Natural killer cell (primary cell): ENCODE measurements around the gene PIK3IP1. TPM values are rescaled to one million over a fixed set of nuclear protein-coding genes. Genes with fewer than 3 reads are reported as not detected.
A peak's percentile ranks its signal among the peaks of the same experiment; 100 is the strongest.

Experiments used
- ATAC-seq, 3 donors: fragments of 150-1000 bp in 2 of 3; fragments of 200-7000 bp in 1 of 3; cut with Tn5 transposase; 1 replicate in 1 of 3; 2 replicates in 2 of 3; pipeline ENCODE4 v1.10.0; 2021; ENCODE audit warnings: mild to moderate bottlenecking in 2 of 3, moderate library complexity in 2 of 3
- DNase-seq, 2 donors: peaks; one replicate each; pipeline versions ENCODE4 v3.0.0 to v3.0.0-alpha.2; 2013 to 2021; ENCODE audit warnings: mixed read lengths in 1 of 2
- H3K27ac ChIP-seq: one replicate; pipeline ENCODE4 v1.5.1; 2013; ENCODE audit warnings: mild to moderate bottlenecking, low read length
- H3K27me3 ChIP-seq: one replicate; pipeline ENCODE4 v1.6.1; 2013; ENCODE audit warnings: low read length; ENCODE audit not compliant: control insufficient read depth, insufficient read depth
- H3K36me3 ChIP-seq: one replicate; pipeline ENCODE4 v1.6.1; 2013; ENCODE audit warnings: low read length; ENCODE audit not compliant: control insufficient read depth, insufficient read depth
- H3K4me1 ChIP-seq: one replicate; pipeline ENCODE4 v1.6.1; 2013; ENCODE audit warnings: low read length; ENCODE audit not compliant: control insufficient read depth, insufficient read depth
- H3K4me3 ChIP-seq: one replicate; pipeline ENCODE4 v1.5.1; 2013; ENCODE audit warnings: low read length
- H3K9me3 ChIP-seq: one replicate; pipeline ENCODE4 v1.6.1; 2013; ENCODE audit warnings: low read length; ENCODE audit not compliant: control insufficient read depth, insufficient read depth
- H3K27ac Mint-ChIP-seq, 2 donors: one replicate each; pipeline ENCODE4 v1.8.0; 2022; ENCODE audit warnings: mild to moderate bottlenecking in 2 of 2, mixed read lengths in 2 of 2, moderate library complexity in 1 of 2
- H3K27me3 Mint-ChIP-seq, 2 donors: one replicate each; pipeline ENCODE4 v1.8.0; 2022; ENCODE audit warnings: low read depth in 2 of 2, mixed read lengths in 2 of 2
- H3K36me3 Mint-ChIP-seq: one replicate; pipeline ENCODE4 v1.8.0; 2022; ENCODE audit warnings: mixed read lengths
- H3K4me1 Mint-ChIP-seq, 2 donors: one replicate each; pipeline ENCODE4 v1.8.0; 2022; ENCODE audit warnings: mixed read lengths in 2 of 2
- H3K4me3 Mint-ChIP-seq: one replicate; pipeline ENCODE4 v1.8.0; 2022; ENCODE audit warnings: mild to moderate bottlenecking, moderate library complexity, mixed read lengths
- H3K9me3 Mint-ChIP-seq, 2 donors: one replicate each; pipeline ENCODE4 v1.8.0; 2022; ENCODE audit warnings: mixed read lengths in 2 of 2
- WGBS: methylation state at CpG from one replicate; pipeline ENCODE4 v1.1.7; 2013; ENCODE audit warnings: missing lambda C conversion rate; ENCODE audit not compliant: insufficient coverage; 5-methylcytosine and 5-hydroxymethylcytosine counted together
- intact Hi-C: fragments of 100-400 bp; cut with micrococcal nuclease; formaldehyde crosslinking; loops from one replicate; pipeline ENCODE4 v1.14.2; 2022
- total RNA-seq, 4 donors: library from RNA; stranded (reverse); fragments of 120-200 nt in 1 of 4; gene quantifications; one replicate each; pipeline versions ENCODE4 v1.2.3 to v1.2.4, GENCODE V29; 2013 to 2022
- TF ChIP-seq, protein P1 (sequence below): fragments of 200-600 bp; IDR thresholded peaks from one replicate; pipeline ENCODE4 v1.8.0; 2022; ENCODE audit warnings: antibody characterized with exemption

The PIK3IP1 gene
- total RNA-seq, 3 donors from 2014 or later (not counting 1 experiment from before 2014, with no cell fraction given) = 132 to 180 (median 161) TPM

DNA sequence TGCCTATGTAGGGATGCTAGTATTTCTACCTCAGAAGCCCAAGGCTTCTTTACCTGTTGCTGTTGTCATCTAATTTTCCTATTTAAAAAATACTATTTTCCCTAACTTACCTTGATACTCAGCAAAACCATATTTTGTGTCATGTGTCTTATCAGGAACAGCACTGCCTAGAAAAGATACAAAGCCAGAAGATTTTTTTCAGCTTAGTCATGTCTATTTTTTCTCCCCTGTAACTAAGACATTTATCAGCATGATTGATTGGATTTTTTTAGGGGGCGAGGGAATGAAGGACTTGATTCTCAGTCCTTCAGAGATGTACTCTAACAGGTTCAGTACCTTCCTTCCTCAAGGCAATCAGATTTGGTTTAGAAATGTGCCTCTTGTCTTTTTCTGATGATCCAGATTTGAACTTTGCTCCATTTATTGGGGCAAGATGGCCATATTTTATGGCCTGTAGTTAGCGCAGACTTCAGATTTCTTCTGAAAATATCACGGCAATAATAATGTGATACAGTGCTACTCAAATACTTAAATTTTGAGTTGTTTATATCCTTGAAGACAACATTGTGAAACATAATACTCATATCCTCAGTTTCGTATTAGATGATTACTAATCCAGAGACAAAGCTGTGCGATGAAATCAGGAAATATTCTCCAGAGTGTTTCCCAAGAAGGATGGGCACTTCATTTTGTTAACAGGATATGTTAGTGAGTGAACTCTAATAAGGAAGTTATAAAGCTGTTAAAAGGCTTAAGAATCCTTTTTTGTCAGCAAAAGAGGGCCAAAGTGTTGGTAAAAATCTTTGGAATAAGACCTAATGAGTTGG, 3.8 kb upstream of the PIK3IP1 start:
- Mint-ChIP-seq H3K4me3 (no peak overlapping the region), H3K27ac (no peak overlapping the region), H3K36me3 (no peaks in the 10 kb centered on the region), H3K4me1 (peaks cover 11 to 16% of the 10 kb centered on the region in 2 donors), H3K9me3 (no peaks in the 10 kb centered on the region), H3K27me3 (no peaks in the 10 kb centered on the region)
- intact Hi-C loops = no loop called here
- DNase-seq (no peak), ATAC-seq (no peak)
- Histone ChIP-seq H3K36me3 (no peaks in the 10 kb centered on the region), H3K4me3 (no peak overlapping the region), H3K27me3 (no peaks in the 10 kb centered on the region), H3K4me1 (peaks cover 20% of the 10 kb centered on the region), H3K9me3 (no peaks in the 10 kb centered on the region), H3K27ac (no peak overlapping the region)
- TF ChIP-seq, protein P1, sequence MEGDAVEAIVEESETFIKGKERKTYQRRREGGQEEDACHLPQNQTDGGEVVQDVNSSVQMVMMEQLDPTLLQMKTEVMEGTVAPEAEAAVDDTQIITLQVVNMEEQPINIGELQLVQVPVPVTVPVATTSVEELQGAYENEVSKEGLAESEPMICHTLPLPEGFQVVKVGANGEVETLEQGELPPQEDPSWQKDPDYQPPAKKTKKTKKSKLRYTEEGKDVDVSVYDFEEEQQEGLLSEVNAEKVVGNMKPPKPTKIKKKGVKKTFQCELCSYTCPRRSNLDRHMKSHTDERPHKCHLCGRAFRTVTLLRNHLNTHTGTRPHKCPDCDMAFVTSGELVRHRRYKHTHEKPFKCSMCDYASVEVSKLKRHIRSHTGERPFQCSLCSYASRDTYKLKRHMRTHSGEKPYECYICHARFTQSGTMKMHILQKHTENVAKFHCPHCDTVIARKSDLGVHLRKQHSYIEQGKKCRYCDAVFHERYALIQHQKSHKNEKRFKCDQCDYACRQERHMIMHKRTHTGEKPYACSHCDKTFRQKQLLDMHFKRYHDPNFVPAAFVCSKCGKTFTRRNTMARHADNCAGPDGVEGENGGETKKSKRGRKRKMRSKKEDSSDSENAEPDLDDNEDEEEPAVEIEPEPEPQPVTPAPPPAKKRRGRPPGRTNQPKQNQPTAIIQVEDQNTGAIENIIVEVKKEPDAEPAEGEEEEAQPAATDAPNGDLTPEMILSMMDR = no peak
- 84% methylated on average over 5 of the region's 5 CpGs for WGBS

DNA sequence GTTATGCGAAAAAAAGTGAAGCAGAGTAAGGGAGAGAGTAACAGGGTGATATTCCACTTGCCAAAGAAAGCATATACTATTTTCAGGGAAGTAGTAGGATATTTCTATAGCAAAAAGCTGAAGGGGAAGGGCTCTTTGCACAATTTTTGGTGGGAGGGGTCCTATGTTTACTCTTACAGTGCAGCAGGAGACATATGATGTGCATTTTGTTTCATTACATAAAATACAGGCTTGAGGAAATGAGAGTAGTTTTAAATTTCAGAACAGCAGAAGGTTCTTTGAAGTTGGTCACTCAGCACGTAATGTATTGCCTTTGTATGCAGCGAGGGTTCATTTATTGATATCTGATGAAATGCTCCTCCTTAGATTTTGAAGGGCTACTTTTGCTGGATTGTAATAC, 3.1 kb upstream of the PIK3IP1 start:
- H3K27ac ChIP-seq = no peak overlapping the region
- H3K27me3 ChIP-seq = no peaks in the 10 kb centered on the region
- no peak overlapping the region for H3K27ac Mint-ChIP-seq
- TF ChIP-seq, protein P1 = no peak
- no peaks in the 10 kb centered on the region for H3K36me3 Mint-ChIP-seq
- H3K4me3 ChIP-seq = no peak overlapping the region
- 77% methylated on average over 3 of the region's 3 CpGs for WGBS
- H3K36me3 ChIP-seq = no peaks in the 10 kb centered on the region
- H3K9me3 Mint-ChIP-seq = no peaks in the 10 kb centered on the region
- peaks cover 22% of the 10 kb centered on the region for H3K4me1 ChIP-seq
- no peak overlapping the region for H3K4me3 Mint-ChIP-seq
- DNase-seq = no peak
- intact Hi-C loops = no loop called here
- no peaks in the 10 kb centered on the region for H3K27me3 Mint-ChIP-seq
- ATAC-seq = no peak
- H3K4me1 Mint-ChIP-seq = peaks cover 17 to 21% of the 10 kb centered on the region in 2 donors
- no peaks in the 10 kb centered on the region for H3K9me3 ChIP-seq

DNA sequence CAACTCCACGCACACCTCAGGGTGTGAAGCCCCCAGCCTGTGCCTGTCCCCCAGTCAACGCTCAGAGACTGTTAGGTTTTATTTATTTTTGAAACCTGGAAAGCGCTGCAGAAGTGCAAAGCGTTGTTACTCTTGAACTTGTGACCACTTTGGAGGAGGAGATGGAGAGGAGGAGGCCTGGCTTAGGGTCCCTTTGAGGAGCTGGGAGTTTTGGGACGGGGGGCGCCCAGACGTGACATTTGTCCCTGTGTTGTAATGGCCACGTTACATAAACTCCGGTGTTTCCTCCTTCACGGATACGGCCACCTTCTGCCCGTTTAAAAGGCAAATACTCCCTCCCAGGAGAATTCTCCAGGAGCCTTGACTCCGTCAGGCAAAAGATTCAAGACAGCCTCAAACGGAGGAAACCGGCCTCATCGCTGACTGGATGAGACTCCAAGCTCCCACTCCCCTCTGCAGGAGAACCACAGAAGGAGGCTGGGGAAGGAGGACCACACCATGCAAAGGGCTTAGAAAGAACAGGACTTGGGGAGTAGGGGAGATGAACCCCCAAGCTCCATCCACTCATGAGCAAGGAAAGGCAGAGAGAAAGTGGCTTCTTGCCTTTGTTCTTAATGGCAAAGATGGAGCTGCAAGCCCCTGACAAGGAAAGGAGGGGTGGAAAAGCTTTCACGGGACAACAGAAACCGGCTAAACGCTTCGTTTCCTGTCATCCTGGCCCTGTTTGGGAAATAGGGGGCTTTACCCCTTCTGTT, 630 bp downstream of the PIK3IP1 start:
- peak; percentile 23 to 52 for DNase-seq
- TF ChIP-seq, protein P1 = no peak
- H3K4me3 ChIP-seq = peak overlapping the region; percentile 98
- ATAC-seq = no peak
- peaks cover 16% of the 10 kb centered on the region for H3K36me3 ChIP-seq
- H3K27ac Mint-ChIP-seq = peak overlapping the region; percentile 99
- no peaks in the 10 kb centered on the region for H3K27me3 Mint-ChIP-seq
- peaks cover 42 to 43% of the 10 kb centered on the region in 2 donors for H3K4me1 Mint-ChIP-seq
- no peaks in the 10 kb centered on the region for H3K36me3 Mint-ChIP-seq
- H3K9me3 Mint-ChIP-seq = no peaks in the 10 kb centered on the region
- H3K4me3 Mint-ChIP-seq = peak overlapping the region; percentile 99
- under 1% methylated on average over 16 of the region's 20 CpGs for WGBS
- intact Hi-C loops = loop anchor here (1.0 to 5.0 kb wide), 4 partner anchors 22 to 1024 kb away; partner anchors contain the start of genes DRG1, OSM and PATZ1
- no peaks in the 10 kb centered on the region for H3K9me3 ChIP-seq
- no peaks in the 10 kb centered on the region for H3K27me3 ChIP-seq
- H3K27ac ChIP-seq = peak overlapping the region; percentile 99
- H3K4me1 ChIP-seq = peaks cover 59% of the 10 kb centered on the region
